Activated CD8-positive, alpha-beta T cell treated with anti-CD3 and anti-CD28 coated beads, Interleukin-2, amount 10 ng/mL, durations not matched to agents 7 days and 5 days (primary cell): ENCODE measurements around the gene CASP9. TPM values are rescaled to one million over a fixed set of nuclear protein-coding genes. Genes with fewer than 3 reads are reported as not detected.
A peak's percentile ranks its signal among the peaks of the same experiment; 100 is the strongest.
"Not testable (repeated sequence)": the region's sequence is repeated elsewhere in the genome, so short reads cannot be mapped to it uniquely, and the experiment has no call there.

ENCODE experiments used
- ATAC-seq: fragments of 150-1000 bp; cut with Tn5 transposase; one replicate; pipeline ENCODE4 v1.10.0; 2021; ENCODE audit warnings: moderate library complexity
- CTCF ChIA-PET: fragments of 350-600 bp; sonication (Branson Sonifier 250); formaldehyde crosslinking; loops from one replicate; lab custom pipeline; 2021; ENCODE audit warnings: antibody characterized with exemption; lab: Charles Lee
- POLR2A ChIA-PET: fragments of 350-600 bp; sonication (Branson Sonifier 250); formaldehyde crosslinking; loops from one replicate; lab custom pipeline; 2021; ENCODE audit warnings: antibody characterized with exemption; lab: Charles Lee
- DNase-seq: peaks from one replicate; pipeline ENCODE4 v3.0.0-alpha.2; 2020
- H3K27ac Mint-ChIP-seq: one replicate; pipeline ENCODE4 v1.8.0; 2021; ENCODE audit warnings: mild to moderate bottlenecking, mixed read lengths
- H3K27me3 Mint-ChIP-seq: one replicate; pipeline ENCODE4 v1.8.0; 2021; ENCODE audit warnings: low read depth, mixed read lengths
- H3K36me3 Mint-ChIP-seq: one replicate; pipeline ENCODE4 v1.8.0; 2021; ENCODE audit warnings: low read depth, mixed read lengths
- H3K4me1 Mint-ChIP-seq: one replicate; pipeline ENCODE4 v1.8.0; 2021; ENCODE audit warnings: low read depth, mixed read lengths
- H3K4me3 Mint-ChIP-seq: one replicate; pipeline ENCODE4 v1.8.0; 2021; ENCODE audit warnings: mild to moderate bottlenecking, mixed read lengths
- H3K9me3 Mint-ChIP-seq: one replicate; pipeline ENCODE4 v1.8.0; 2022; ENCODE audit warnings: mixed read lengths; ENCODE audit not compliant: insufficient read depth
- total RNA-seq, 2 experiments: library from RNA; stranded (reverse); gene quantifications; one replicate each; pipeline ENCODE4 v1.2.3, GENCODE V29; 2021

CASP9 gene
- total RNA-seq, 2 experiments from 2014 or later, result 10.3 to 10.7 TPM

DNA sequence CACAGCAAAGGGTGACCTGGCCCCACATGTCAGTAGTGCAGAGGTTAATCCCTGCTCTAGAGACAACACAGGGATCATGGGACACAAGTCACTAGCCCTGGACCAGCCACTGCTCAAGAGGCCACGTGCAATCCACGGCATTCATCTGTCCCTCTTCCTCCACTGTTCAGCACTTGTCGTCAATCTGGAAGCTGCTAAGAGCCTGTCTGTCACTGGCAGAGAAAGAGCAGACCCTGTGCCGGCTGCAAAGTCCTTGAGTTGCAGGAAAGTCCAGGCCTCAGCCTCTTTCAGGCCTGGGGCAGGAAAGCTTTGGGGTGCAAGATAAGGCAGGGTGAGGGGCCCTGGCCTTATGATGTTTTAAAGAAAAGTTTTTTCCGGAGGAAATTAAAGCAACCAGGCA, 31.4 kb downstream of the CASP9 start:
- Mint-ChIP-seq H3K27me3 (no peaks in the 10 kb centered on the region), H3K4me3 (no peak overlapping the region), H3K4me1 (peaks cover 11% of the 10 kb centered on the region), H3K9me3 (no peaks in the 10 kb centered on the region), H3K27ac (no peak overlapping the region), H3K36me3 (peaks cover 7% of the 10 kb centered on the region)
- ATAC-seq (no peak), DNase-seq (no peak)
- ChIA-PET POLR2A (no interaction called here), CTCF (no interaction called here)

DNA sequence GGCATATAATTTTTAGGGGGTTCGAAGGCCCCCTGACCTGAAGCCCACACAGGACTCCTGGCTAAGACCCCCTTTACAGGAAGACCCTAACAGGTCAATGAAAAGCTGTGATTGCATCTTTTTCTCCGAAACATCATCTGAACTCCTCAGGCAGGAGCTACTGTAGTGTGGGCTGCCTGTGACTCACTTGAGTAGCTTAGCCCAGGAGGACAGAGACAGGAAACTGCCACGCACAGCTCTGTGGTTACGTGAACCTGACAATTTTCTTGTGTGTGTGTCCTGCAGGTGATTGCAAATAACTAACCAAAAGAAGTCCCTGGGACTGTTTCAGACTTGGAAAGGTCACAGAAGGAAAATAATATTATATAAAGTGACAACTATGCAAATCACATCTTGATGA, 33.0 kb downstream of the CASP9 start:
- H3K27me3 Mint-ChIP-seq, POLR2A ChIA-PET, CTCF ChIA-PET, H3K27ac Mint-ChIP-seq, H3K36me3 Mint-ChIP-seq, H3K9me3 Mint-ChIP-seq, H3K4me3 Mint-ChIP-seq: not testable (repeated sequence)
- peaks cover 11% of the 10 kb centered on the region for H3K4me1 Mint-ChIP-seq
- DNase-seq (peak; percentile 47), ATAC-seq (peak; percentile 79)

DNA sequence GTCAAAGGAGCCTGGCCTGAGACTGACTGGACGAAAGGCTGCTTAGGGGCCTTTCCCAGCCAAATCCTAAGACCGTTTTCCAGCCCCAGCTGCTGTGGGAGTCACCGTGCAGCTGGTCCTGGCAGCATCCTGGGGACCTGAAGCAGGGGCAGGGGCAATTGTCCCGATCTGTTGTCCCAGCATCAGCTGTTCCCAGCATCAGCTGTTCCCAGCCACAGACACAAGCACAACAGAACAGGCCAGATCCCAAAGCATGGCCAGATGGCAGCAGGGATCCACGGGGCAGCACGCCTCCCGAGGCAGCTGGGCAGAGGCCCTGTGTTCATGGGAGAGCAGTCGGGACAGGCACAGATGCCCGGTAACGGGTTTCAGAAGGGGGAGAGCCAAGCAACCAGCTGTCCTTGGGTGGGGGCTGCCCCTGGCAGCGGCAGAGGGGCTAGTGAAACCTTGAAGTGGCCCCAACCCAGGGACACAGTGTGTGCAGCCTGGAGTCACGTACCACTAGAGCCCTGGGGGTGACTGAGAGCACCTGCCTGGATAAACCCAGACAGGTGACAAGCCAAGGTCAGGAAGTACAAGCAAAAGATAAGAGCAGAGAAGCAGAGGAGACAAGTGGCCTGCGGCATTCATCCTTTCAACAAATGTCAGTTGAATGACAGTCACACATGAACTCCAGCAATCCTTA, 34.8 kb downstream of the CASP9 start:
- POLR2A ChIA-PET, result no interaction called here
- CTCF ChIA-PET, result no interaction called here
- ATAC-seq, result no peak
- Mint-ChIP-seq H3K36me3 (no peaks in the 10 kb centered on the region), H3K27me3 (no peaks in the 10 kb centered on the region), H3K9me3 (no peaks in the 10 kb centered on the region), H3K4me1 (peaks cover 11% of the 10 kb centered on the region), H3K4me3 (no peak overlapping the region), H3K27ac (no peak overlapping the region)
- no peak for DNase-seq

DNA sequence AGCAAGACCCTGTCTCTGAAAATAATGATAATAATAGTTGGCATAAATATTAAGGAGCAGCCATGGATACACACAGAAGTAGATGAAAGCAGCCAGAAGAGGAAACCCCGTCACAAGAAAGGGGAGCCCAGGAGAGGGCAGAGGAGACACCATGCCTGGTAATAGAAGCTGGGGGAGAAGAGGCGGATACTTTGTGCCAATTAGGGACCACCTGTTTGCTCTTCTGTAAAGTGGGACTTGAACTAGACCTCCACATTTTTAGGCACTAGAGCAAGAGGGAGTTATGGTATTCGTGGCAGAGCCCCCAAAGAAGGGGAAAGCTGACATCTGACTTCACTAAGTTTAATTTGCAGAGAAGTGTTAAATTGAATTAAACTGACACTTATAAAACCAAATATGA, 35.6 kb downstream of the CASP9 start:
- no peaks in the 10 kb centered on the region for H3K36me3 Mint-ChIP-seq
- no peak for ATAC-seq
- H3K27ac Mint-ChIP-seq, result no peak overlapping the region
- POLR2A ChIA-PET, result no interaction called here
- CTCF ChIA-PET, result no interaction called here
- H3K9me3 Mint-ChIP-seq, result no peaks in the 10 kb centered on the region
- H3K4me1 Mint-ChIP-seq, result peaks cover 11% of the 10 kb centered on the region
- H3K4me3 Mint-ChIP-seq, result no peak overlapping the region
- no peak for DNase-seq
- H3K27me3 Mint-ChIP-seq, result no peaks in the 10 kb centered on the region

DNA sequence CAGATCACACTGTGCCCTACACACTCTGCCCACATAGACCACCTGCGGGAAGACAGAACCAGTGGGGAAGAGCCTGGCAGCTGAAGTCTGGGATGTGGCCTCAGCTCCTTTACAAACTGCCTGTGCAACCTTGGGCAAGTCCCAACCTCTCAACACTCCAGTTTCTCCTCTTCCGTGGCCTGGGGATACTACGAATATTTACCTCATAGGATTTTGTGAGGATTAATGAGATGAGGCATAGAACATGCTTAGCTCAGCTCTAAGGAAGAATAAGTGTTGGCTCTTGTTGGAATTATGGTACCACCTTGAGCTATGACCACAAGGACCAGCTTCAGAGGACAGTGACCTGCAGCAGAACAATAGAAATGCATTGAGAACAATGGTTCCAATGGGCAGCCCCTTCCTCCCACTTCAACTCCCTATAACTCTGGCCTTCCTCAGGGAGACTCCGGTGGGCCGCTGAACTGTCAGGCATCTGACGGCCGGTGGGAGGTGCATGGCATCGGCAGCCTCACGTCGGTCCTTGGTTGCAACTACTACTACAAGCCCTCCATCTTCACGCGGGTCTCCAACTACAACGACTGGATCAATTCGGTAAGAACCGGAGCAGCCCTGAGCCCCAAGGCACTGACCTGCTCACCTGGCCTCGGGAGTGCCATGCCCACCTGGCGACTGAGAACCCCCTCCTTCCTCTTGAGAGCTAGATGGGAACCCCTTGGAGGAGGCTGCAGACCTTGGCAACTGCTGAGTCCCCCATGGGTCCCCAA, 37.0 kb downstream of the CASP9 start:
- CTCF ChIA-PET, POLR2A ChIA-PET, ATAC-seq, H3K9me3 Mint-ChIP-seq, DNase-seq, H3K27me3 Mint-ChIP-seq, H3K4me3 Mint-ChIP-seq, H3K36me3 Mint-ChIP-seq, H3K27ac Mint-ChIP-seq: not testable (repeated sequence)
- peaks cover 11% of the 10 kb centered on the region for H3K4me1 Mint-ChIP-seq

DNA sequence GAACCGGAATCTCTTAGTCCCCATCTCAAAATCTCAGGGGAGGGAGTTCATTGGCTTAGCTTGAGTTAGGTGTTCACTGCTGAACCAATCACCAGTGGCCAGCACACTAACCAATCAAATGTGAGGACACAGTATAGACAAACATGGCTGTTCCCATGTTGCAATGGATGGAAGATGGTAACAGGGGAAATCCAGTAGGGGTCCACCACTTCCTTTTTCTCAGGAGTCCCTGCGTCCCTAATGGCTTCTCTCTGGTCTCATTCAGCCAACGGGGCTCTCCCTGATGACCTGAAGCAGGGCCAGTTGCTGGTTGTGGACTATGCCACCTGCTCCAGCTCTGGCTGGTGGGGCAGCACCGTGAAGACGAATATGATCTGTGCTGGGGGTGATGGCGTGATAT, 38.4 kb downstream of the CASP9 start:
- H3K27ac Mint-ChIP-seq, result no peak overlapping the region
- no peaks in the 10 kb centered on the region for H3K36me3 Mint-ChIP-seq
- H3K4me3 Mint-ChIP-seq, result no peak overlapping the region
- H3K9me3 Mint-ChIP-seq, result no peaks in the 10 kb centered on the region
- CTCF ChIA-PET, result interaction anchor here (0.7 kb wide), 1 partner anchor 707 kb away, joined by 3 read pairs; no protein-coding TSS in a partner anchor
- peaks cover 4% of the 10 kb centered on the region for H3K4me1 Mint-ChIP-seq
- no peaks in the 10 kb centered on the region for H3K27me3 Mint-ChIP-seq
- POLR2A ChIA-PET, result no interaction called here
- no peak for DNase-seq
- no peak for ATAC-seq

DNA sequence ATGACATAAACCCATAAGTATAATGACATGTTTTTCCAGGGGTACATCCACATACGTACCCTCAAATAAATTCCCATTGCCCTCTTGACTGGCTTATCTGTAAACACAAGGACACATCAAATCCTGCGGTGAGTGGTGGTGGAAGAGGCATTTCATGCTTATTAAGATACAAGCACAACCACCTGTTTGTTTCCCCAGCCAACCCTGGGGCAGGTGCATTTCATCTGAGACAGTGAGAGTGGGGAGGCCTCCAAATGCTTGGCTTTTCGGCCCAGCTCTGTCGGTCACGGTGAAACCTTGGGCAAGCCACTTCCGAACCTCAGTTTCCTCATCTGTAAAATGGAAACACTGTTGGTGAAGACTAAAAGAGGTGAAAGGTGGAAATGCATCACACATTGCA, 39.6 kb downstream of the CASP9 start:
- ATAC-seq, H3K27me3 Mint-ChIP-seq, CTCF ChIA-PET, H3K9me3 Mint-ChIP-seq, H3K27ac Mint-ChIP-seq, DNase-seq, H3K4me3 Mint-ChIP-seq, H3K36me3 Mint-ChIP-seq, POLR2A ChIA-PET, H3K4me1 Mint-ChIP-seq: not testable (repeated sequence)

DNA sequence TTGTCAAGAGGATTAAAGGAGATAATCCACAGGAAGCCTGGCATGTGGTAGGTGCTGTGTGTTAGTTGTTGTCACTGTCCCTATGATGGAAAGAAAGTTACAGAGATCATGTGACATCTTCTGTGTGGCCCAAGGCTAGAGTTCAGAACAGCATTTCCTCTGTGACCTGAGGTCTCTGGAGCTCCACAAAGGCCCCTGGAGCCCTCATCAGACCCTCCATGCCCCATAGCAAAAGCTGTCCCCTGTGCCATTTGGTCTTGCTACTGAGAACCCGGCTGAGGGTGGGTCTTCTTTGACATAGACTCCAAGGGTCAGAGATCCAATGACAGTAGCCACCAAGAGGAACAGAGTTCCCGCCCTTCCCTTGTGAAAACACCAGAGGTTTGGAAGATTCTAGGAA, 40.0 kb downstream of the CASP9 start:
- ATAC-seq, result no peak
- no peak overlapping the region for H3K4me3 Mint-ChIP-seq
- H3K27me3 Mint-ChIP-seq, result no peaks in the 10 kb centered on the region
- ChIA-PET CTCF (no interaction called here), POLR2A (no interaction called here)
- no peaks in the 10 kb centered on the region for H3K36me3 Mint-ChIP-seq
- H3K27ac Mint-ChIP-seq, result no peak overlapping the region
- no peaks in the 10 kb centered on the region for H3K4me1 Mint-ChIP-seq
- DNase-seq, result no peak
- no peaks in the 10 kb centered on the region for H3K9me3 Mint-ChIP-seq

DNA sequence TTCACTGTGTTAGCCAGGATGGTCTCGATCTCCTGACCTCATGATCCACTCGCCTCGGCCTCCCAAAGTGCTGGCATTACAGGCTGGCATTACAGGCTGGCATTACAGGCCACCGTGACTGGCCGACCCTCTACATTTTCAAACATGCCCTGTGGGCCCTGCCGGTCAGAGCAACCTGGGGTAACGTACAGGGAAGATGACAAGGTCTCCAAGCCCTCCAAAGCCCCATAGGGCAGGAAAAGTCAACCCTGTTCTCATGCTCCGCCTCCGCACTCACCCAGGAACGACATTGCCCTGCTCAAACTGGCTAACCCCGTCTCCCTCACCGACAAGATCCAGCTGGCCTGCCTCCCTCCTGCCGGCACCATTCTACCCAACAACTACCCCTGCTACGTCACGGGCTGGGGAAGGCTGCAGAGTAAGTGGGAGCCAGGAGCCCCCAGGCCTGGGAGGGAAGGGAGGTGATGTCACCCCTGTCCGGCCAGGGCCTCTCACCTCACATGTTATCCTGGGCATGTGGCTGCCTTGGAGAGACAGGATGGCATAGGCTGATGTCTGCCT, 41.0 kb downstream of the CASP9 start:
- H3K9me3 Mint-ChIP-seq, H3K4me3 Mint-ChIP-seq, ATAC-seq, H3K36me3 Mint-ChIP-seq, DNase-seq, H3K4me1 Mint-ChIP-seq, POLR2A ChIA-PET, H3K27ac Mint-ChIP-seq, CTCF ChIA-PET, H3K27me3 Mint-ChIP-seq: not testable (repeated sequence)

DNA sequence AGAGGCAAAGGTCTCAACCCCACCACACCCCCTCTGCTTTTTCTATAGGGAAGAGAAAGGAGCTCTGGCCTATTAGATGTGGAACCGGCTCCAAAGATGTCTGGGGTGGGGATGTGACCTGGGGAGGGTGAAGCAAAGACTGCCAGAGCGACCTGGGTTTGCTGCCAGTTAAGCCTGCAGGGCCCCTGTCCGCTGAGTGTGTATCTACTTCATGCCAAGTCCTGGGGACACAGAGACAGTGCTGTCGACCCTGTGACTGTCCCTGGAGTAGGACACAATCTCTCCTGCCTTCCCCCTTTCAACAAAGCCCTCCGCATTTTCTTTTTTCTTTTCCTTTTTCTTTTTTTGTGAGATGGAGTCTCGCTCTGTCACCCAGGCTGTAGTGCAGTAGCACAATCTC, 41.6 kb downstream of the CASP9 start:
- H3K27ac Mint-ChIP-seq, H3K4me1 Mint-ChIP-seq, H3K27me3 Mint-ChIP-seq, ATAC-seq, CTCF ChIA-PET, H3K9me3 Mint-ChIP-seq, H3K4me3 Mint-ChIP-seq, POLR2A ChIA-PET, H3K36me3 Mint-ChIP-seq, DNase-seq: not testable (repeated sequence)

DNA sequence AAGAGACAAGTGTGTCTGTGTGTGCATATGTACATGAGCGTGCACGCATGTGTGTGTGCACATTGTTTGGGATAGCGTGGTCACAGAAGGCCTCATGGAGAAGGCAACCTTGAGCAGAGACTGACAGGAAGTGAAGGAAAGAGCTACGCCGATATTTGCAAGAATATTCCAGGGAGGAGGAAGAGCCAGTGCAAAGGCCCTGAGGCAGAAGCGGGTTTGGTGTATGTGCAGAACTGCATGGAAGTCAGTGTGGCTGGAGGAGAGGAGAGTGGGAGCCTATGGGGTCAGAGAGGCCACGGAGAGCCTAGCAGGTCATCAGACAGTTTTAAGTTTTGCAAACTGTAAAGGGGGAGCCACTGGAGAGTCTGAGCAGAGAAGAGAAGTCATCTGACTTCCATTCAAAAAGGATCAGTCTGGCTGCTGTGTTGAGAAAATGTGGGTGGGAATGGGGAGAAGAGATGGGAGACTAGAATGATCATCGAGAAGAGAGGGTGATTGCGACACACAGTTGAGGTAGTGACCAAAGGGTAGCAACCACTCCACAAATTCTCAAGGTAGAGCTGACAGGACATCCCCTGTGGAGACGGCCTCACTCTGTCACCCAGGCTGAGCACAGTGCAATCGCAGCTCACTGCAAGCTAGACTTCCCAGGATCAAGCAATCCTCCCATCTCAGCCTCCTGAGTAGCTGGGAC, 44.2 kb downstream of the CASP9 start:
- Mint-ChIP-seq H3K4me3 (no peak overlapping the region), H3K4me1 (no peaks in the 10 kb centered on the region), H3K27me3 (no peaks in the 10 kb centered on the region), H3K9me3 (no peaks in the 10 kb centered on the region), H3K36me3 (no peaks in the 10 kb centered on the region), H3K27ac (no peak overlapping the region)
- ChIA-PET CTCF (no interaction called here), POLR2A (no interaction called here)
- DNase-seq, result no peak
- ATAC-seq, result no peak

DNA sequence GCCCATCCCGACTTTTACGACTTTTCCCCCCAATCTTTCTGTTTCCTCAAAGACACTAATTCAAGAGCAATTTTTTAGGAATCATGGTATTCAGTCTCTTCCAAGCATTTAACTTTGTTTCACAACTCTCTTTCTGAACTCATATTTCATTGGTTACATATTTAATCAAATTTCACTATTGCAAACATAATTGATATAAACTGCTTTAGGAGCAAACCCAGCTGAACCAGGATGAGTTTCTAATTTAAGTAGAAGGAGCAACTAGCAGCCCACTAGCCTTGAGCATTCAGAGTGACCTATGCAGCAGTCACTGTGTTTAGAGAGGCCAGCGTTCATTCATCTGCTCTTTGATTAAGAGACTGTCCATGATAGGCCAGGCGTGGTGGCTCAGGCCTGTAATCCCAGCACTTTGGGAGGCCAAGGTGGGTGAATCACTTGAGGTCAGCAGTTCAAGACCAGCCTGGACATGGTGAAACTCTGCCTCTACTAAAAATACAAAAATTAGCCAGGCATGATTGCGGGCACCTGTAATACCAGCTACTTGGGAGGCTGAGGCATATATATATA, 46.3 kb downstream of the CASP9 start:
- no peak overlapping the region for H3K4me3 Mint-ChIP-seq
- CTCF ChIA-PET, result no interaction called here
- ATAC-seq (no peak), DNase-seq (no peak)
- no peaks in the 10 kb centered on the region for H3K36me3 Mint-ChIP-seq
- no peak overlapping the region for H3K27ac Mint-ChIP-seq
- H3K27me3 Mint-ChIP-seq, result no peaks in the 10 kb centered on the region
- no peaks in the 10 kb centered on the region for H3K4me1 Mint-ChIP-seq
- no peaks in the 10 kb centered on the region for H3K9me3 Mint-ChIP-seq
- POLR2A ChIA-PET, result no interaction called here
